HepG2 (cell line): ENCODE results near the gene SLC1A5. TPM values are rescaled to one million over a fixed set of nuclear protein-coding genes. Genes with fewer than 3 reads are reported as not detected.

Experiments used
- ATAC-seq: fragments of 200-7000 bp; cut with Tn5 transposase; 3 replicates; pipeline ENCODE4 v1.9.1; 2020; ENCODE audit warnings: mild to moderate bottlenecking, moderate library complexity
- BruUV-seq: library from RNA; stranded (reverse); fragments of 400-500 nt; replicated peaks from 2 replicates; lab custom pipeline; 2021; lab: Mats Ljungman, UMichigan
- CTCF ChIA-PET: fragments of 300-600 bp; formaldehyde crosslinking; extraction: SDS; loops from one replicate; lab custom pipeline; 2021; ENCODE audit warnings: low total read pairs, inconsistent platforms, low intra/inter-chr PET ratio; lab: Yijun Ruan, JAX
- POLR2A ChIA-PET: fragments of 350-600 bp; sonication (Branson Sonifier 250); formaldehyde crosslinking; loops from one replicate; lab custom pipeline; 2020; ENCODE audit warnings: antibody characterized with exemption, inconsistent platforms; lab: Yijun Ruan, JAX
- DNase-seq: peaks from one replicate; pipeline ENCODE4 v3.0.0-alpha.2; 2015; ENCODE audit warnings: low spot score
- FAIRE-seq: peaks from 3 replicates; lab custom pipeline; 2011; peaks lifted over from hg19 to GRCh38; lab: Jason Lieb, UNC
- H2AFZ ChIP-seq: one replicate; pipeline ENCODE4 v1.6.1; 2011; ENCODE audit warnings: low read length, inconsistent platforms
- H3K27ac ChIP-seq: fragments of 300-600 bp; 3 replicates; pipeline ENCODE4 v1.8.0; 2011; ENCODE audit warnings: mixed run types, mild to moderate bottlenecking, mixed read lengths, low read length, inconsistent platforms; ENCODE audit not compliant: insufficient read depth; ENCODE audit errors: extremely low read length
- H3K27me3 ChIP-seq, 2 experiments: fragments of 200-600 bp in 1 of 2; 2 replicates in 1 of 2; 3 replicates in 1 of 2; pipeline versions ENCODE4 v1.6.0 to v1.8.0; 2011; ENCODE audit warnings: low read length in 2 of 2, mild to moderate bottlenecking in 2 of 2, moderate library complexity in 2 of 2, inconsistent platforms in 1 of 2; ENCODE audit not compliant: insufficient read depth in 2 of 2, control insufficient read depth in 1 of 2
- H3K36me3 ChIP-seq, 2 experiments: fragments of 200-600 bp in 1 of 2; replicated peaks in 1 of 2; 2 replicates in 1 of 2; 3 replicates in 1 of 2; pipeline versions ENCODE4 v1.5.1 to v1.8.0; 2011; ENCODE audit warnings: low read length in 2 of 2, inconsistent platforms in 1 of 2; ENCODE audit not compliant: insufficient read depth in 2 of 2, control insufficient read depth in 1 of 2
- H3K4me1 ChIP-seq: 2 replicates; pipeline ENCODE4 v1.5.1; 2012; ENCODE audit warnings: low read length, inconsistent platforms; ENCODE audit not compliant: insufficient read depth
- H3K4me2 ChIP-seq: 2 replicates; pipeline ENCODE4 v1.6.0; 2011; ENCODE audit warnings: low read depth, low read length, inconsistent platforms
- H3K4me3 ChIP-seq, 3 experiments: fragments of 200-600 bp in 1 of 3; sonication (generic), shearing (Covaris generic) in 1 of 3; replicated peaks in 1 of 3; 2 replicates each; pipeline ENCODE4 v1.5.1; 2011 to 2016; ENCODE audit warnings: low read length in 3 of 3, inconsistent platforms in 2 of 3, low read depth in 2 of 3, mild to moderate bottlenecking in 2 of 3, control low read depth in 1 of 3, mixed read lengths in 1 of 3; ENCODE audit not compliant: insufficient read depth in 1 of 3
- H3K79me2 ChIP-seq: one replicate; pipeline ENCODE4 v1.6.1; 2011; ENCODE audit warnings: low read length, inconsistent platforms; ENCODE audit not compliant: insufficient read depth
- H3K9ac ChIP-seq: 2 replicates; pipeline ENCODE4 v1.6.0; 2011; ENCODE audit warnings: mild to moderate bottlenecking, low read depth, low read length, inconsistent platforms; ENCODE audit not compliant: insufficient read depth
- H3K9me3 ChIP-seq: 2 replicates; pipeline ENCODE4 v1.5.1; 2012; ENCODE audit warnings: mild to moderate bottlenecking, low read length
- H4K20me1 ChIP-seq: 2 replicates; pipeline ENCODE4 v1.6.0; 2011; ENCODE audit warnings: inconsistent platforms, mild to moderate bottlenecking, low read length, moderate library complexity; ENCODE audit not compliant: insufficient read depth
- GLMP ChIP-seq: sonication (generic); formaldehyde crosslinking; IDR thresholded peaks from 2 replicates; pipeline ENCODE4 v1.9.0; 2021; ENCODE audit warnings: missing genetic modification reagents, mild to moderate bottlenecking, borderline replicate concordance
- KDM5B ChIP-seq: sonication (generic); formaldehyde crosslinking; IDR thresholded peaks from 2 replicates; pipeline ENCODE4 v1.4.0; 2020; ENCODE audit warnings: missing genetic modification reagents, mild to moderate bottlenecking, borderline replicate concordance
- MAX ChIP-seq: IDR thresholded peaks from 2 replicates; pipeline ENCODE4 v1.6.1; 2012; ENCODE audit warnings: inconsistent platforms
- MTA1 ChIP-seq: sonication (generic); formaldehyde crosslinking; IDR thresholded peaks from 2 replicates; pipeline ENCODE4 v1.4.0; 2020; ENCODE audit warnings: missing genetic modification reagents, mild to moderate bottlenecking, borderline replicate concordance
- NFKB2 ChIP-seq: sonication (generic); formaldehyde crosslinking; IDR thresholded peaks from 2 replicates; pipeline ENCODE4 v1.4.0; 2020; ENCODE audit warnings: missing genetic modification reagents, borderline replicate concordance
- SAP130 ChIP-seq: IDR thresholded peaks from 2 replicates; pipeline ENCODE4 v1.6.1; 2016; ENCODE audit warnings: low read depth
- ZBTB39 ChIP-seq: sonication (generic); formaldehyde crosslinking; IDR thresholded peaks from 2 replicates; pipeline ENCODE4 v1.5.0; 2020; ENCODE audit warnings: missing genetic modification reagents
- ZHX2 ChIP-seq, 2 experiments: sonication (generic) in 1 of 2; formaldehyde crosslinking in 1 of 2; IDR thresholded peaks; 2 replicates each; pipeline versions ENCODE4 v1.6.1 to v1.9.0; 2014 to 2022; ENCODE audit warnings: antibody characterized with exemption in 1 of 2, borderline replicate concordance in 1 of 2, inconsistent platforms in 1 of 2, low read depth in 1 of 2, missing genetic modification reagents in 1 of 2
- ZNF230 ChIP-seq: sonication (generic); formaldehyde crosslinking; IDR thresholded peaks from 2 replicates; pipeline ENCODE4 v1.4.0; 2020; ENCODE audit warnings: mild to moderate bottlenecking, missing genetic modification reagents
- ZNF34 ChIP-seq: sonication (generic); formaldehyde crosslinking; IDR thresholded peaks from 2 replicates; pipeline ENCODE4 v1.4.0; 2020; ENCODE audit warnings: mild to moderate bottlenecking, missing genetic modification reagents, borderline replicate concordance
- ZNF441 ChIP-seq: sonication (generic); formaldehyde crosslinking; IDR thresholded peaks from 2 replicates; pipeline ENCODE4 v1.7.0; 2021; ENCODE audit warnings: missing genetic modification reagents, borderline replicate concordance
- ZNF563 ChIP-seq: sonication (generic); formaldehyde crosslinking; IDR thresholded peaks from 2 replicates; pipeline ENCODE4 v1.8.0; 2022; ENCODE audit warnings: mild to moderate bottlenecking, moderate library complexity, missing genetic modification reagents
- ZNF790 ChIP-seq: sonication (generic); formaldehyde crosslinking; IDR thresholded peaks from 2 replicates; pipeline ENCODE4 v1.8.0; 2022; ENCODE audit warnings: missing genetic modification reagents, mild to moderate bottlenecking, borderline replicate concordance
- WGBS: methylation state at CpG from one replicate; pipeline ENCODE4 v1.1.6; 2017; ENCODE audit warnings: low lambda C conversion rate; 5-methylcytosine and 5-hydroxymethylcytosine counted together
- in situ Hi-C: cut with HindIII; loops from 2 replicates; pipeline ENCODE4 v1.10.0; 2017; ENCODE audit warnings: low pct_unique_long_range_greater_than_20kb; ENCODE audit not compliant: extremely low pct_ligation_motif_present
- intact Hi-C: fragments of 100-400 bp; cut with micrococcal nuclease; formaldehyde crosslinking; loops from one replicate; pipeline ENCODE4 v1.10.0; 2022; ENCODE audit not compliant: unreplicated experiment
- polyA plus RNA-seq, 8 experiments: library from polyadenylated mRNA; depleted of rRNA in 3 of 8; stranded (reverse) in 7 of 8; unstranded in 1 of 8; fragments of >200 nt; fragmentation: Illumina TruSeq in 4 of 8; extraction: Trizol in 4 of 8; gene quantifications; 2 replicates each; pipeline versions ENCODE4 v1.2.1 to v1.2.3, GENCODE V29; 2011 to 2016; ENCODE audit warnings: low read depth in 4 of 8, missing spikeins in 1 of 8, mixed read lengths in 1 of 8; ENCODE audit not compliant: insufficient read depth in 1 of 8
- total RNA-seq, 5 experiments: library from RNA; depleted of rRNA; stranded (reverse); fragments of >200 nt; fragmentation: Illumina TruSeq; extraction: Trizol; gene quantifications; 2 replicates each; pipeline ENCODE4 v1.2.3, GENCODE V29; 2016; ENCODE audit warnings: low read depth in 1 of 5

Gene SLC1A5
- total and polyA plus RNA-seq, 2 of the 13 experiments (the other 11 are each of a cell fraction or from before 2014, with no cell fraction given) = 120 to 159 TPM

GRCh38 chr19:46745521-46746280, 42.7 kb downstream of the SLC1A5 start, which contains the start of gene FKRP:
TSS of gene FKRP (plus strand) at chr19:46746057. CDS start at chr19:46755451, 9,394 bp downstream.
- Histone ChIP-seq H3K79me2 (peaks cover 55% of the 10 kb centered on the region), H4K20me1 (peaks cover 34% of the 10 kb centered on the region), H2AFZ (no peak within 1 kb of the TSS), H3K4me3 (peak within 1 kb of the TSS; percentile 86 to 98 (median 95)), H3K4me1 (peaks cover 28% of the 10 kb centered on the region), H3K4me2 (peak within 1 kb of the TSS; percentile 96), H3K36me3 (peaks cover 10 to 17% of the 10 kb centered on the region in 2 experiments), H3K9me3 (no peaks in the 10 kb centered on the region), H3K27me3 (no peaks in the 10 kb centered on the region; a peak in 2 of 5 replicates), H3K9ac (peak within 1 kb of the TSS; percentile 94), H3K27ac (peak within 1 kb of the TSS; percentile 71)
- DNase-seq (no peak), FAIRE-seq (no peak), ATAC-seq (peak; percentile 61)
- POLR2A ChIA-PET = interaction anchor here (1.0 to 1.4 kb wide), 4 partner anchors 29 to 110 kb away, joined by 3 read pairs; partner anchors contain the start of gene PRKD2
- no TSS peak for BruUV-seq
- CTCF ChIA-PET = no interaction called here
- intact Hi-C loops (no loop called here), in situ Hi-C loops (no loop called here)
- WGBS = under 1% methylated on average over 36 of the region's 68 CpGs
- peak; percentile 54; the same call in 1 of the 2 replicates for TF ChIP-seq KDM5B (CRISPR knock-in tag)
- peak; percentile 52; the same call in 1 of the 2 replicates for TF ChIP-seq ZHX2 (IDR thresholded peaks at IDR 0.05; ENCODE audit: low read depth)
- TF ChIP-seq ZHX2 (CRISPR knock-in tag; IDR thresholded peaks at IDR 0.05; ENCODE audit: borderline replicate concordance) = no peak
- TF ChIP-seq GLMP (CRISPR knock-in tag) = no peak
- no peak for TF ChIP-seq MAX
- TF ChIP-seq ZNF34 = 0 out of 2 replicates have a peak, but pooled peaks have one; percentile 63
- TF ChIP-seq ZNF230 (CRISPR knock-in tag) = 0 out of 2 replicates have a peak, but pooled peaks have one; percentile 53
- TF ChIP-seq ZNF790 (CRISPR knock-in tag) = no peak
- no peak for TF ChIP-seq ZNF441 (CRISPR knock-in tag)
- TF ChIP-seq SAP130 (CRISPR knock-in tag) = peak; percentile 40
- peak; percentile 64; the same call in 1 of the 2 replicates for TF ChIP-seq MTA1
- peak; percentile 48; the same call in 1 of the 2 replicates for TF ChIP-seq NFKB2 (CRISPR knock-in tag)
- no peak for TF ChIP-seq ZNF563 (CRISPR knock-in tag)
- TF ChIP-seq ZBTB39 (CRISPR knock-in tag) = no peak
